BJ (cell line): Measurements from ENCODE around the gene AP3D1. TPM values are rescaled to one million over a fixed set of nuclear protein-coding genes. Genes with fewer than 3 reads are reported as not detected.

Experiments
- CTCF ChIA-PET: fragments of 350-600 bp; formaldehyde crosslinking; extraction: SDS; loops from one replicate; lab custom pipeline; 2021; ENCODE audit warnings: antibody characterized with exemption, inconsistent platforms; lab: Yijun Ruan, JAX
- POLR2A ChIA-PET: fragments of 300-600 bp; sonication (Branson Sonifier 250); formaldehyde crosslinking; extraction: SDS; loops from one replicate; lab custom pipeline; 2021; ENCODE audit warnings: antibody characterized with exemption; lab: Charles Lee
- DNase-seq: peaks from one replicate; pipeline ENCODE4 v3.0.0-alpha.2; 2011; ENCODE audit warnings: low read depth
- H3K27me3 ChIP-seq: 2 replicates; pipeline ENCODE4 v1.6.0; 2011; ENCODE audit warnings: low read length; ENCODE audit not compliant: control insufficient read depth, insufficient read depth
- H3K36me3 ChIP-seq: 2 replicates; pipeline ENCODE4 v1.5.1; 2011; ENCODE audit warnings: low read length; ENCODE audit not compliant: control insufficient read depth, insufficient read depth
- H3K4me3 ChIP-seq: 2 replicates; pipeline ENCODE4 v1.5.1; 2011; ENCODE audit warnings: low read depth, mild to moderate bottlenecking, control low read depth, low read length
- polyA plus RNA-seq: library from polyadenylated mRNA; depleted of rRNA; stranded (reverse); fragments of >200 nt; gene quantifications from 2 replicates; pipeline ENCODE4 v1.2.3, GENCODE V29; 2011
- TF ChIP-seq, protein P1 (sequence below): IDR thresholded peaks from 2 replicates; pipeline ENCODE4 v1.5.1; 2011; ENCODE audit warnings: low read depth, mild to moderate bottlenecking, control low read depth, inconsistent platforms, low read length, moderate library complexity; ENCODE audit not compliant: insufficient read depth

The AP3D1 gene
- polyA plus RNA-seq, 1 experiment, result 122 TPM

DNA sequence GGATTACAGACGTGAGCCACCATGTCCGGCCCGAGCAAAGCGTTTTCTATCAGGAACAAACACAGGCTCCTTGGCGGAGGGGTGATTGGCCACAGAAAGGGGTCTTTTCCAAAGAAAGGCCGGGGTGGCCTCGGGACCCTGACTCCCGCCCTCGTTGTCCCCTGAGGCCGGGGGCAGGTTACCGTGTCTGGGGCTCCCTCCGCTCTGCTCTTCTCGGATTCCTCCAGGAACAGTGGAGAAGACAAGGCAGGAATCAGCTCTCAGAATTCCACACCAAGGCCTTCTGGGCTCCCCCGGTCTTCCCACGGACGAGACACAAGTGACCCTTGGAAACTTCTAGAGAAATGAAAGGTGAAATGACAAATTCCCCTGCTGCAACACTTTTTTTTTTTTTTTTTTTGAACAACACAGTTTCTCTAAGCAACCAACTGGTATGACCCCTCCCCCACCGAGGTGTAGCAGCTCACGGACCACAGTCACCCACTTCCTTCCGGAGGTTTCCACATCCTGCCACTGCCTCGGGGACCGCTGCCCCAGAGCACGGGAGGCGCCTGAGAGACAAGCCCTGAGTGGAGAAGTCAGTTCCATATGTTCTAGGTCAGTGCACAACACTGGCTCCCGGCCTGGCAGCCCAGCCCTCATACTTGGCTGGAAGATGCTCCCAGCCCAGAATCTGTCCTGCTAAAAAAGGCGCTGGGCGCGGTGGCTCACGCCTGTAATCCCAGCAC lies 66.2 kb downstream of the AP3D1 start:
- CTCF ChIA-PET, result interaction anchor here (0.6 to 1.5 kb wide), 2 partner anchors 15 to 16 kb away, joined by 3 to 4 read pairs; no protein-coding TSS in a partner anchor
- no peak for DNase-seq
- Histone ChIP-seq H3K27me3 (no peaks in the 10 kb centered on the region), H3K36me3 (peaks cover 8% of the 10 kb centered on the region), H3K4me3 (no peak overlapping the region)
- TF ChIP-seq, protein P1, sequence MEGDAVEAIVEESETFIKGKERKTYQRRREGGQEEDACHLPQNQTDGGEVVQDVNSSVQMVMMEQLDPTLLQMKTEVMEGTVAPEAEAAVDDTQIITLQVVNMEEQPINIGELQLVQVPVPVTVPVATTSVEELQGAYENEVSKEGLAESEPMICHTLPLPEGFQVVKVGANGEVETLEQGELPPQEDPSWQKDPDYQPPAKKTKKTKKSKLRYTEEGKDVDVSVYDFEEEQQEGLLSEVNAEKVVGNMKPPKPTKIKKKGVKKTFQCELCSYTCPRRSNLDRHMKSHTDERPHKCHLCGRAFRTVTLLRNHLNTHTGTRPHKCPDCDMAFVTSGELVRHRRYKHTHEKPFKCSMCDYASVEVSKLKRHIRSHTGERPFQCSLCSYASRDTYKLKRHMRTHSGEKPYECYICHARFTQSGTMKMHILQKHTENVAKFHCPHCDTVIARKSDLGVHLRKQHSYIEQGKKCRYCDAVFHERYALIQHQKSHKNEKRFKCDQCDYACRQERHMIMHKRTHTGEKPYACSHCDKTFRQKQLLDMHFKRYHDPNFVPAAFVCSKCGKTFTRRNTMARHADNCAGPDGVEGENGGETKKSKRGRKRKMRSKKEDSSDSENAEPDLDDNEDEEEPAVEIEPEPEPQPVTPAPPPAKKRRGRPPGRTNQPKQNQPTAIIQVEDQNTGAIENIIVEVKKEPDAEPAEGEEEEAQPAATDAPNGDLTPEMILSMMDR, result no peak
- POLR2A ChIA-PET, result no interaction called here

DNA sequence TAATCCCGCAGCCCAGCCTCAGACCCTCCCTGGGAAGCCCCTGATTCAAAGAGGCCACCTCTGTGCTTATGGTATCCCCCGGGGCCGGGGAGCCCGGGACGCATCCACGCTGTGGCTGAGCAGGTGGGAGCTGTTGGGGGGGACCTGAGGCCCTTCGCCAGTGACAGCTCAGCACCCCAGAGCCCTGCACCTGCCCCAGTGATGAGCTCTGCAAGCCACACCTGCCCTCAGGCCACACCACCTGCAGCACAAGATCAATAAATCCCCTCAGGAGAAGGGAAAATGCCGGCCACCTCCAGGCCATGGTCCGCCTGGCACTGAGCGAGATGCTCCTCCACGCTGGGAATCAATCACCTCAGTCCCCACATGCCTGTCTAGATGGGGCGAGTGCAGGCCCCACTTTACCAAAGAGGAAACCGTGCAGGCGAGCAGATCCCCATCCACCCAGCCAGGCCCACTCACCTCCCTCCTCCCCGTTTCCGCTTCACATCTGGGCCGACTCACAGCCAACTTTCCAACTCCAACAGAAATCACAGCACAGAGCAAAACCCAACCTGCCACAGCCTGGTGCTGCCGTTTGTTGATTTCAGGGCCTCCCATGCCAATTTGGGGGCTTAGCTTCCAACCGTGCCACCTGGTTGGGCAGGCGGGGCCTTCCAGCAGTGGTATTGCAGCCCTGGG lies 68.1 kb downstream of the AP3D1 start:
- no peak overlapping the region for H3K4me3 ChIP-seq
- no peaks in the 10 kb centered on the region for H3K27me3 ChIP-seq
- ChIA-PET POLR2A (no interaction called here), CTCF (interaction anchor here (1.0 to 1.8 kb wide), 2 partner anchors 14 to 56 kb away, joined by 3 to 11 read pairs; no protein-coding TSS in a partner anchor)
- TF ChIP-seq, protein P1, result no peak
- peaks cover 13% of the 10 kb centered on the region for H3K36me3 ChIP-seq
- DNase-seq, result no peak

DNA sequence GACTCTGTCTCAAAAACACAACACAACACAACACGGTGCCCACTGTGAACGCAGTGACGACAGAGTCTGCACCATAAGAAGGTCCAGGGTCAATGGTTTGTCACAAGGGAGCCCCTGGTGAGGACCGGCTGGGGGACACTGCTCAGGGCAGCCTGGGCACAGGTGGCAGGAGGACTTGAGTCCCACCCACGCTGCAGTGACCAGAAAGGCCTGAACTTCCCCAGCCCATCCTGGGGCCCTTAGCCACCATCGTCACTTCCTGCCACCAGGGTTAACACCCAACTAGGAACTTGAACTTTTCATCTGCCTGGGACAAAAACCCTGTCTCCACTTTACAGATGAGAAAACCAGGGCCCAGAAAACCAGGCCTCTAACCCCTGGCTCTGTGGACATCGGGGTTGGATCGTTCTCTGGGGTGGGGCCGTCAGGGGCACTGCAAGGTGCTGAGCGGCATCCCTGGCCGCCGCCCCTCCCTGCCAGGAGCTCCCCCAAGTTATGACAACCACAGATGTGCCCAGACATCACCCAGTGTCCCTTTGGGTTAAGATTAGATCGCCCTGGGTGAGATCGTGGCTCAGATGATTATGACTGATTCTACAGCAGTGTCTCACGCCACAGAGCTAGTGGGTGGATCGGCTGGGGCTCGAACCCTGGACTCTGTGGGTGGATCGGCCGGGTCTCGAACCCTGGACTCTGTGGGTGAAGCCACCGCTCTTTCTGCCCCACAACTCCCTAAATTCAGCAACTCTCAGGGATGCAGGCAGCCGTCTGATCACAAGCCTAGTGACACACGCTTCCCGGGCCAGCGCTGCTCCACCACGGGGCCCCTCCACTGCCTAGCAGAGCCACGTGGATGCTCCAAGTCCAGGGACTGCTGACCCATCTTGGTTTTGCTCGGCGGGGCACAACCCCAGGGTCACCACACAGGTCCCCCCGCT lies 69.2 kb downstream of the AP3D1 start:
- Histone ChIP-seq H3K27me3 (no peaks in the 10 kb centered on the region), H3K36me3 (peaks cover 19% of the 10 kb centered on the region), H3K4me3 (no peak overlapping the region)
- TF ChIP-seq, protein P1, result no peak
- DNase-seq, result no peak
- POLR2A ChIA-PET, result no interaction called here
- CTCF ChIA-PET, result no interaction called here

DNA sequence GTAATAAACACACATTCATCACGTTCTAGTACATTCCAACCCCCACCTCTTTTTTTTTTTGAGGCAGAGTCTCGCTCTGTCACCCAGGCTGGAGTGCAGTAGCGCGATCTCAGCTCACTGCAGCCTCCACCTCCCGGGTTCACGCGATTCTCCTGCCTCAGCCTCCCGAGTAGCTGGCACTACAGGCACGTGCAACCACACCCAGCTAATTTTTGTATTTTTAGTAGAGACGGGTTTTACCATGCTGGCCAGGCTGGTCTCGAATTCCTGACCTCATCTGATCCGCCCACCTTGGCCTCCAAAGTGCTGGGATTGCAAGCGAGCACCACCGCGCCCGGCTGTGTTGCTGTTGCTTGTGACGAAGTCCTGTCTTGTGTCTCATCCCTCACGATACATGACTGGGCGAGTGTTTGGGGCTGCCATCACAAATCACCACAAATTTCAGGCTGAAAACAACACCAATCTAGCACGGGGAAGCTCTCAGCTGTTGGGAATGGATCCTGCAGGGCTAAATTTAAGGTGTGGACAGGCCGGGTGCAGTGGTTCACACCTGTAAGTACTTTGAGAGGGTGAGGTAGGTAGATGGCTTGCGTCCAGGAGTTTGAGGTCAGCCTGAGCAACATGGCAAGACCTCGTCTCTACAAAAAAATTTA lies 70.9 kb downstream of the AP3D1 start:
- ChIA-PET POLR2A (no interaction called here), CTCF (no interaction called here)
- DNase-seq, result no peak
- TF ChIP-seq, protein P1, result no peak
- peaks cover 25% of the 10 kb centered on the region for H3K36me3 ChIP-seq
- H3K27me3 ChIP-seq, result no peaks in the 10 kb centered on the region
- H3K4me3 ChIP-seq, result no peak overlapping the region
